ENCODE measurements around the gene KLF6.

DNA sequence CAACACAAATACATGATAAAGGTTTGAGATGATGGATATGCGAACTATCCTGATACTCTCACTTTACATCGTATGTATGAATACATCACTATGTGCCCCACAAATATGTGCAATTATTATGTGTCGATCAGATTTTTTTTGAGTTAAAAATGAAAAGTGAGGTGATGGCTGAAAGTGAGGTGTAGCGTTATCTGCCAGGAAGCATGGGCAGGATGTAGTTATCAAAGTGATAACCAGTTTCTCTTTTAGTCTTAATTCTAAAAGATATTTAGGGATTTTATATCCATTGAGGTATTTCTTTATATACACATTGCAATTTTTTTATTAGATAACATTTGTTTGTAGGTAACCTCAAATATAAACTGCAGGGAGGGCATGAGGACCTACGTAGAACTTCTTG, 15.6 kb upstream of the KLF6 start:
- TF ChIP-seq, protein P1, sequence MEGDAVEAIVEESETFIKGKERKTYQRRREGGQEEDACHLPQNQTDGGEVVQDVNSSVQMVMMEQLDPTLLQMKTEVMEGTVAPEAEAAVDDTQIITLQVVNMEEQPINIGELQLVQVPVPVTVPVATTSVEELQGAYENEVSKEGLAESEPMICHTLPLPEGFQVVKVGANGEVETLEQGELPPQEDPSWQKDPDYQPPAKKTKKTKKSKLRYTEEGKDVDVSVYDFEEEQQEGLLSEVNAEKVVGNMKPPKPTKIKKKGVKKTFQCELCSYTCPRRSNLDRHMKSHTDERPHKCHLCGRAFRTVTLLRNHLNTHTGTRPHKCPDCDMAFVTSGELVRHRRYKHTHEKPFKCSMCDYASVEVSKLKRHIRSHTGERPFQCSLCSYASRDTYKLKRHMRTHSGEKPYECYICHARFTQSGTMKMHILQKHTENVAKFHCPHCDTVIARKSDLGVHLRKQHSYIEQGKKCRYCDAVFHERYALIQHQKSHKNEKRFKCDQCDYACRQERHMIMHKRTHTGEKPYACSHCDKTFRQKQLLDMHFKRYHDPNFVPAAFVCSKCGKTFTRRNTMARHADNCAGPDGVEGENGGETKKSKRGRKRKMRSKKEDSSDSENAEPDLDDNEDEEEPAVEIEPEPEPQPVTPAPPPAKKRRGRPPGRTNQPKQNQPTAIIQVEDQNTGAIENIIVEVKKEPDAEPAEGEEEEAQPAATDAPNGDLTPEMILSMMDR (IDR thresholded peaks at IDR 0.05), result no peak
- no peak for TF ChIP-seq POLR2A (IDR thresholded peaks at IDR 0.05)

All from Peyer's patch (tissue), 4 donors.